GM12801 (cell line): ENCODE measurements around the gene ETV6.

Experiments used
- TF ChIP-seq, protein P1 (sequence below): IDR thresholded peaks from one replicate; pipeline ENCODE4 v1.5.1; 2011; ENCODE audit warnings: control low read depth; ENCODE audit not compliant: insufficient read length; ENCODE audit errors: extremely low read depth

Gene ETV6

GRCh38 chr12:11797317-11797913 is 147.9 kb downstream of the ETV6 start:
- TF ChIP-seq, protein P1, sequence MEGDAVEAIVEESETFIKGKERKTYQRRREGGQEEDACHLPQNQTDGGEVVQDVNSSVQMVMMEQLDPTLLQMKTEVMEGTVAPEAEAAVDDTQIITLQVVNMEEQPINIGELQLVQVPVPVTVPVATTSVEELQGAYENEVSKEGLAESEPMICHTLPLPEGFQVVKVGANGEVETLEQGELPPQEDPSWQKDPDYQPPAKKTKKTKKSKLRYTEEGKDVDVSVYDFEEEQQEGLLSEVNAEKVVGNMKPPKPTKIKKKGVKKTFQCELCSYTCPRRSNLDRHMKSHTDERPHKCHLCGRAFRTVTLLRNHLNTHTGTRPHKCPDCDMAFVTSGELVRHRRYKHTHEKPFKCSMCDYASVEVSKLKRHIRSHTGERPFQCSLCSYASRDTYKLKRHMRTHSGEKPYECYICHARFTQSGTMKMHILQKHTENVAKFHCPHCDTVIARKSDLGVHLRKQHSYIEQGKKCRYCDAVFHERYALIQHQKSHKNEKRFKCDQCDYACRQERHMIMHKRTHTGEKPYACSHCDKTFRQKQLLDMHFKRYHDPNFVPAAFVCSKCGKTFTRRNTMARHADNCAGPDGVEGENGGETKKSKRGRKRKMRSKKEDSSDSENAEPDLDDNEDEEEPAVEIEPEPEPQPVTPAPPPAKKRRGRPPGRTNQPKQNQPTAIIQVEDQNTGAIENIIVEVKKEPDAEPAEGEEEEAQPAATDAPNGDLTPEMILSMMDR = no peak

DNA sequence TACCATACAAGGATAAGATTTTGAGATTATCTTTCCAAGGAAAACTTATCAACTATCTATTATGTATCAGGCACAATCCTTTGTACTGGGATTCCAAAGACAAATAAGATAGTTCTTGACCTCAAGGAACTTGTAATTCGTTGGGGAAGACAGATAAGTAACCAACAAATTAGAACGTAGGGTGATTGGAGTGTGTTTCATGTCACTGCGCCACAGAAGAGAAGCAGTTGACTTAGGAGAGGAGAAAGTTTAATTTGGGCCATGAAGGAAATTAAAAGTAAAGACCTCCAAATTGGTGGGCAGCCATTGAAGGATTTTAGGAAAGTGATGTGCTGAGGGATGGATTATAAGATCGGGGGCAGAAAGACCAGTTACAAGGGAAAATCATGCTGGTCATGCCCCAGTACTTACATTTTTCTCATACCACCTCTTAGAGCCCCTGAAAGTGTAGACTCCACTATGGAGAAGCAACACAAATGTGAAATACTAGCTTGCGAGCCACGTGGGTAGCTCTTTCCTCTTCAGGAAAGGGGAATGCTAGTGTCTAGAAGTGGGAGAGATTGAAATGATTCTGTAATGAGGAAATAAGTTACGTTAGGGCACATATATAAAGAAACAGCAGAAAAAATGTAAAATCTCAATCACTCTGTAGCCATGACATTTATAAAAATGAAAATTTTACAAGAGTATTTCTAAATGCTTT is 148.7 kb downstream of the ETV6 start:
- TF ChIP-seq, protein P1 = no peak

DNA sequence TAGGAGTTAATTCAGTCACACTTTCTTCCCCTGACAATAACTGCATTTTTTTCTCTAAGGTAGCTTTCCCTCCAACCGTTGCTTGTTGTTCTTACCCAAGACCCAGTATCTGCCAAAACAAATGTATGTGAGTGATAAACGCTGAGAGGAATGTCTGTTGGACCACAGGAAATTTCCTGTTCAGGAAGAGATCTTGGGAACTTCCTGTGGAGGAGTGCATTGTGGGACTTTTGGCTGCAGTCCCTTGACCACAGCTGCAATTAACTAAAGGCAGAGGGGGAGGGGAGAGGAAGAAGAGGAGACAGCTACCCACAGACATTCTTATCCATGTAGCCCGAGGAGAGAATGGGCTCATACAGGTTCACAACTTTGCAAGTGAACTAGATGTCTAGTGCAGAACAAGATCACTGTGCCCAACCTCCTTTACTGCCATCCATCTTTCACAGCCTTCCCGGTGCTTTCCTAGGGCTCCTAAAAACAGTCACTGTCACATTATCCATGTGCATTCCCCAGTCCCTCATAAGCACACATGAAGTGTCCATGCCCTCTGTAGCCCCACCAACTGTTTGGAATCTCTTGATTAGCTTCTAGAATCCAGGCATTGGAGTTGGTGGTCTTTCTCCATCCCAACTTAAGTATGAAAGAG is 149.5 kb downstream of the ETV6 start:
- TF ChIP-seq, protein P1 = no peak

DNA sequence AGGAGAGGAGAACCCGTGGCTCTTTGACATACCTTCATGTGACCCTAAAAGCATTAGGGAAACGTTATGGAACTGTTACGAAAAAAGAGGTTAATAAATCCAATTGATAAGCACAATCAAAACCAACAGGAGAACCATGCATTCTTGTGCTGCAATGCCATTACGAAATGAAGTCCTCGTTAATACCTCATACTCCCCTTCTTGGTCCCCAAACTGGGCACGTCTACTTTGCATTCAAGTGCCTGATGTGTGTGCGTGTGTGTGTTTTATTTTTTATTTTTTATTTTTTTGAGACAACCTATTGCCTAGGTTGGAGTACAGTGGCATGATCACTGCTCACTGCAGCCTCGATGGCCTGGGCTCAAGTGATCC is 150.0 kb downstream of the ETV6 start:
- TF ChIP-seq, protein P1 = no peak

- TF ChIP-seq, protein P1 = no peak
Measured at GRCh38 chr12:11801643-11802042, 152.2 kb downstream of the ETV6 start.

DNA sequence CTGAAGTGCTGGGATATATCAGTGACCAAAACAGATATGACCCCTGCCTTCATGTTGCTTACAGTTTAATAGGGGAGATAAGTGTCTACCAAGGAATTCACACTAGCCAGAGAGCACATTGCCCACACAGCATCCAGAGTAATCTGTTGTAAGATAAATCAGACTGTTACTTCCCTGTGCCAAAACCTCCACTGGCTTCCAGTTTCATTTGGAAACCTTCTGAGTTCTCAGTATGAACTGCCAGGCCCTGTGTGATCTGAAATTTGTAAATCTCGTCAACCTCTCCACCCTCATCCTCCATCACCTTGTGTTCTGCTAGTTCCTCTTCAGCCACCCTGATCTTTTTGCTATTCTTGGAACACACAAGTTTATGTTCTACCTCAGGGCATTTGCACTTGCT is 154.7 kb downstream of the ETV6 start:
- TF ChIP-seq, protein P1 = no peak

DNA sequence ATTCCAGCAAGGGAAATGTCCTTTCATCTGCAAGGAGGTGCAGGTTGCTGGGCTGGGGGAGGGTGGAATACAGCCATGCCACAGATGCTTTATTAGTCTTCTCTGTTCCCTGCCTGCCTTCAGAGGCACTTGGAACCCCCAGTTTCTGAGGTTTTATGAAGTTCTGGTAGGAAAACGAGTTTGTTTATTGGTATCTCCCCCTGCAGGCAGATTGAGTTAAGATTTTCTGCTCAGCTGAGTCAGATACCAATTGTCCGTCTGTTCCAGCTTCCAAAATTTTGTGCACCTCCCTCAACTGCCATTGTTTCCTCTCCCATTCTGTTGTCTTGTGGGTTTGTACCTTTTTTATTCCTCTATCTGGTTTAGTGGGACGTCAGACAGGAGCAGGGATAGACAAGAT is 155.6 kb downstream of the ETV6 start:
- TF ChIP-seq, protein P1 = no peak
